Stimulated activated CD8-positive, alpha-beta memory T cell treated with anti-CD3 and anti-CD28 coated beads, Interleukin-2, amount 100 ng/mL, for 48 hours (primary cell): ENCODE results near the gene NRSN2.

Source experiments
- DNase-seq, 2 donors: peaks; one replicate each; pipeline ENCODE4 v3.0.0-alpha.2; 2020; ENCODE audit warnings: low read depth in 2 of 2

The NRSN2 gene

DNA sequence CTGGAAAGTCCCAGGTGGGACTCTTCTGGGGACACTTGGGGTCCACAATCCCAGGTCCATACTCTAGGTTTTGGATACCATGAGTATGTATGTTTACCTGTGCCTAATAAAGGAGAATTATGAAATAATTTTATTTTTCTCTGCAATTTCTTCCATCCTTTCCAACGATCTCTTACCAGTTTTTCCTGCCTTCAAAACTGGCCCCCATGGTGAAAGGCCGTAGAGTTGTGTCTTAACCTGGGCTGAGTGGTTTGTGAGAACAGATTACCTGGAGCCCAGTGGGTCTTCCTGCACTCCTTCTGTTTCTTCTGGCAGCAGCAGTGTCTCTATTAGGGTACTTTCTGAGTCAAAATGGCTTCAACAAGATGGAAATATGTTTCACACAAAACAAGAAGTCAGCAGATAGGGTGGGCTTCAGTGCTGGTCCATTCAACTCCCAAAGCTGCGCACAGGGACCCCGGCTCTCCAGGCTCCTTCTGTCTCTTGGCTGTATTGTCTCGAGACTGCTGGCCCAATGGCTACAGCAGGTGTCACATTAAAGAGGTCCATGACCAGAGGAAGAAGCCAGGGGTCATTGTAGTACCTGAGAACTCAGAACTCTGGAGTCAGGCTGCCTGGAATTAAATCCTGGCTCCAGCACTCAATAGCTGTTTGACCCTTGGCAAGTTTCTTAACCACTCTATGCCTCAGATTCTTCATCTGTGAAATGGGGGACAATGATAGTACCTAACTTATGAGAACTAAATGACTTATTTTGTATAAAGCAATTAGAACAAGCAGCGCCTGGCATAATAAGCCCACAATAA lies 50.7 kb downstream of the NRSN2 start:
- DNase-seq: no peak

DNA sequence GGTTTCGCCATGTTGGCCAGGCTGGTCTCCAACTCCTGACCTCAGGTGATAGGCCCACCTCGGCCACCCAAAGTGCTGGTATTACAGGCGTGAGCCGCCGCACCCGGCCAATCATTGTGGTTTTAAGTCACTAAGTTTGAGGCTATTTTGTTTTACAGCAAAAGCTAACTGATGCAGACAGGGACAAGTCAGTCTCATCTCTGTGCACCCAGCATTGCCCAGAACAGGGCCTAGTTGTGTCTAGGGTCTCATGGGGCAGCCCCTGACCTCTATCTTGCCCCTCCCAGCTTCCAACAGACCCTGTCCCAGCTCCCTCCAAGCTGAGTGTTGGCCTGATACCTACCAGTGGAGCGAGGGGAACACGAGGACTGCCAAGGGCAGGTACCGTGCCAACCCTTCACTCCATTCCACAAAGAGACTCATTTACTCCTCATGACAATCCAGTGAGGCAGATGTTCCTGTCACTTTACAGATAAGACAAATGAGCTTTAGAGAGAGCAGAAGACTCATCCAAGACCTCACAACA lies 52.3 kb downstream of the NRSN2 start:
- DNase-seq: no peak

DNA sequence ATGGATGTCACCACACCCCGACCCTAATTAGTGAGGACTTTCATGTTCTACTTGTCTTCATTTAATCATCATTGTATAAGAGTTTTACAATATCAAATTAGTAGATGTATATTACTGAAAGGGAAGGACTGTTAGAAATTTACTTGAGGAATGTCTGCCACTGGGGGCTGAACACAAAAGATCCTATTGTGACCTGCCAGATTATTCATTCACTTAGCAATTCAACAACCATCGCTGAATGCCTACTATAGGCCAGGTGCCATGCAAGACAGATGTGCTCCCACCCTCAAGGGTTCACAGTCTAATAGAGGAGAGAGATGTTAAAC lies 53.2 kb downstream of the NRSN2 start:
- DNase-seq: no peak

DNA sequence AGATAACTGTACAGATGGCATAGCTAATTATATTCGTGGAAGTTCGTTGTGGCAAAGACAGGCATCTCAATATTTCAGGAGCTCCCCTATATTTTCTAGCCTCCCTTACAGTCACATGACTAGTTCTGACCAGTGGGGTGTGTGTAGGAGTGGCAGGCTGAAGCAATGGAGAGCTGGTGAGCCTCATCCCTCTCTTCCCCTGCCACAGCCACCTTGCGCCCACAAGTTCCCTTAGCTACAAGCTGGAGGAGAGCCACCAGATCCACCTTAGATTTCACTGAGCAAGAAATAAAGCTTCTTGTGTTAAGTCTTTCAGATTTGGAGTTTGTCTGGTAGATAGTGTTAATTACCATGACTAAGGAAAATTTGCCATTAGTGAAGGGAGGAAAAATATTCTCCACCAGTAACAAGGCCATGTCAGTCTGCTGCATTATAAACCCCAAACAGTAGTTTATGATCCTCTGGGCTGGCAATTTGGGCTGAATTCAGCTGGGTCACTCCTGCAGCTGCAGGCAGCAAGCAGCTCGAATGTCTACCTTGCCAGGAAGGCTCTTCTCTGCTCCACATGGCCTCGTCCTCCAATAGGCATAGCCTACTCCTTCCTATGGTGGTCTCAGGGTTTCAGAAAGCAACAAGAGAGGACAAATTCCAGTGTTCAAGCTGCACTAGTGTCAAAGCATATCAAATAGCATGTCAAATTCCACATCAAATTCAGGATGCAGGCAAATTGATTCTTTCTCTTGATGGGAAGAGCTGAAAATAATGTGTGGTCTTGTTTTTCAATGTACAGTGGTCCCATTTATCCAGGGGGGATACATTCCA lies 53.8 kb downstream of the NRSN2 start:
- no peak for DNase-seq

DNA sequence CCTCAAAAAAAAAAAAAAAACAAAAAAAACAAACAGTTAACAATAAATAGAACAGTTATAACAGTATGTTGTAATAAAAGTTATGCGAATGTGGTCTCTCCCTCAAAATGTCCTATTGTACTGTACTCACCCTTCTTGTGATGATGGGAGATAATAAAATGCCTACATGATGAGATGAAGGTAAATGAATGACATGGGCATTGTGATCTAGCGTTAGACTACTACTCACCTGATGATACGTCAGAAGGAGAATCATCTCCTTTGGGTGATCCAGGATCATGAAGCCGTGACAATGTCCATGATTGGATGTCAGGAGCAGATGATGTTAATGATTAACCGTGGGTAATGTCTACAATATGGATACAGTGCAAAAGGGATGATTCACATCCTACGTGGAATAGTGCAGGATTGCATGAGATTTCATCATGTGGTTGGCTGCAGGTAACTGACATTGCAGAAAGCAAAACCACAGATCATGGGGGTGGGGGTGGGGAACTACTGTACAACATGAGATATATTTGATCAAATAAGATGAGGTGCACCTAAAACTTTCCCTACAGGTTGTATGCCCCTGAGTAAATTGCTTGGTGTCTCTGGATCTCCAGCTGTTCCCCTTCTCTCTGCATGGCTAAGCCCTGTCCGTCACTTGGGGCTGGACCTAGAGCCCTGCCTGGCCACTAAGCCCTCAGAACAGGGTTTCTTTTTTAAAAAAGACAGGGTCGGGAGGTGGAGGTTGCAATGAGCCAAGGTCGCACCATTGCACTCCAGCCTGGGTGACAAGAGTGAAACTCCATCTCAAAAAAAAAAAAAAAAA lies 55.0 kb downstream of the NRSN2 start:
- no peak for DNase-seq

DNA sequence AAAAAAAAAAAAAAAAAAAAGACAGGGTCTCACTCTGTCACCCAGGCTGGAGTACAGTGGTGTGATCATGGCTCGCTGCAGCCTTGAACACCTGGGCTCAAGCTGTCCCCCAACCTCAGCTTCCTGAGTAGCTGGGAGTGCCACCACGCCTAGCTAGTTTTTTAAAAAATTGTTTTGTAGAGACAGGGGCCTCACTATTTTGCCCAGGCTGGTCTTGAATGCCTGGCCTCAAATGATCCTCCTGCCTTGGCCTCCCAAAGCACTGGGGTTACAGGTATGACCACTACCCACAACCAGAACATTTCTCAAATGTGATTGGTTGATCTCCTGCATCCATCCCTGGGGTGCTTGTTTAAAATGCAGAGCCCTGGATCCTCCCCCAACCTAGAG lies 55.6 kb downstream of the NRSN2 start:
- no peak for DNase-seq

DNA sequence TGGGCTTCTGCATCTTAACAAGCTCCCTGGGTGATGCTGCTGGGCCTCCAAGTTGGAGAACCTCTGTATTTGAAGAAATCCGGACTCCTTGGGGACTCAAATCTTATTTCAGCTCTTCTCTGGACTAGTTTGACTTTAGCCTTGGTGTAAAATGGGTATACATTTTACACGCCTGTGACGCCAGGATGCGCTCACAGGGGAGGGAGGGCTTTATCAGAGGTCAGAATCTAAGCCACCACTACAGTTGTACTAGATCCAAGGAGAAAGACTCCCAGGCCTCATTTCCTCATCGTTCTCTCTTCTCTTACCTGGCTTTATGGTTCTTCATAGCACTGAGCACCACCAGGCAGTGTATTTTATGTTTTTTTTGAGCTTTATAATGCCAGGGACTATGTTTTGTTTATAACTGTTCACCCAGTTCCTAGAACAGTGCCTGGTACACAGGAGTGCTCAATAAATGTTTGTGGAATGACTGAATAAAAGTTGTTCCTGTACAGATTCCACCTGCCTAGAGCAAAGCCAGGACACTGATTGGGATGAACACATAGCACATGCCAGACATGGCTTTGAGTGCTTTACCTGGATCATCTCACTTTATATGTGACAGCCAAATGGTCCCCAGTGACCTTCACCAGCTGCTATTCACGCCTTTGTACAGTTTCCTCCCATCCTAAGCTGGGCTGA lies 56.1 kb downstream of the NRSN2 start:
- DNase-seq: no peak

DNA sequence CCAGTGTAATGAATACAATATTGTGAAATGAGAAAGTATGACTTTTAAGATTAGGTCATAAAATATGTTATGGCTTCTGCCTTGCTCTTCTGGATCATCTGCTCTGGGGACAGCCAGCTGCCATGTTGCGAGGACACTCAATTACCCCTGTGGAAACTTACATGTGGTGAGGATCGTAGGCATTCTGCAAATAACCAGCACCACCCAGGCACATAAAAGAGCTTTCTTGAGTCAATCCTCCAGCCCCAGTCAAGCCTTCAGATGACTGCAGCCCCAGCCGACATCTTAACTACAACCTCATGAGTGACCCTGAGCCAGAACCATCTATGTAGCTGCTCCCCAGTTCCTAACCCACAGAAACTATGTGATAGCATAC lies 56.7 kb downstream of the NRSN2 start:
- DNase-seq: no peak

DNA sequence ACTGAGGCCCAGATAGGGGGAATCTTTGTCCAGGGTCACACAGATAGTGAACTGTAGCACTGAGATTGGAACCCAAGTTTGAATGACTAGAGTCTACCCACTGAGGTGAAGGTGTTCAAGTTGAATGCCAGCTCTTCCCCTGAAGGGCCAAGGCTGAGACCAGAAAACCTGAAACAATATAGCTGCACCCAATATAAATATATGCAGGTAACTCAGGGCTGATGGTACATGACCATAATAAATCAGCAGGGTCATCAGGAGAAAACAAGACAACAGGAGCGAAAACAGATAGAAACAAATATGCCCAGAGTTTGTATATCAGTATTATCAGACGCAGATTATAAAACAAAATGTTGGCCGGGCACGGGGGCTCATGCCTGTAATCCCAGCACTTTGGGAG lies 57.2 kb downstream of the NRSN2 start:
- DNase-seq: no peak
